ENCODE results near the gene LAMA3.

Gene LAMA3

GRCh38 chr18:23743733-23744333 is 54.6 kb downstream of the LAMA3 start (continued):
- no peak for TF ChIP-seq ZNF280C (tag by site-specific recombination; IDR thresholded peaks at IDR 0.05)
- no peak for TF ChIP-seq IKZF3 (tag by site-specific recombination; IDR thresholded peaks at IDR 0.05)
- TF ChIP-seq ZNF626 (tag by site-specific recombination; IDR thresholded peaks at IDR 0.05): no peak
- TF ChIP-seq ZNF449 (tag by site-specific recombination; IDR thresholded peaks at IDR 0.05): no peak
- TF ChIP-seq ZNF311 (tag by site-specific recombination; IDR thresholded peaks at IDR 0.05; ENCODE audit: borderline replicate concordance): no peak
- TF ChIP-seq PATZ1 (tag by site-specific recombination; IDR thresholded peaks at IDR 0.05): no peak
- TF ChIP-seq SCRT2 (tag by site-specific recombination; IDR thresholded peaks at IDR 0.05): peak; percentile 91
- TF ChIP-seq BCL6B (tag by site-specific recombination; IDR thresholded peaks at IDR 0.05): no peak; the same call in 1 of the 2 replicates
- no peak for TF ChIP-seq MYNN (tag by site-specific recombination; IDR thresholded peaks at IDR 0.05; ENCODE audit: borderline replicate concordance)
- 0 out of 2 replicates have a peak, but pooled peaks have one; percentile 3 for TF ChIP-seq OVOL3 (tag by site-specific recombination; IDR thresholded peaks at IDR 0.05)
- no peak for TF ChIP-seq GLI2 (tag by site-specific recombination; IDR thresholded peaks at IDR 0.05; ENCODE audit: borderline replicate concordance, low read depth)
- no peak for TF ChIP-seq KLF10 (tag by site-specific recombination; IDR thresholded peaks at IDR 0.05)
- no peak for TF ChIP-seq ZNF501 (tag by site-specific recombination; IDR thresholded peaks at IDR 0.05)
- no peak for TF ChIP-seq ZEB2 (tag by site-specific recombination; IDR thresholded peaks at IDR 0.05)
- no peak for TF ChIP-seq ZFP41 (tag by site-specific recombination; IDR thresholded peaks at IDR 0.05; ENCODE audit: borderline replicate concordance)
- peak; percentile 67; the same call in 1 of the 2 replicates for TF ChIP-seq TRIM28 (IDR thresholded peaks at IDR 0.05; ENCODE audit: borderline replicate concordance, low read length)
- TF ChIP-seq TCF7L2 (IDR thresholded peaks at IDR 0.05; ENCODE audit: borderline replicate concordance, low read depth, low read length): peak; percentile 72; the same call in 1 of the 2 replicates
- TF ChIP-seq ZSCAN18 (tag by site-specific recombination; IDR thresholded peaks at IDR 0.05): no peak
- peak; percentile 51; the same call in 1 of the 2 replicates for TF ChIP-seq OSR2 (tag by site-specific recombination; IDR thresholded peaks at IDR 0.05)
- TF ChIP-seq ZNF148 (tag by site-specific recombination; IDR thresholded peaks at IDR 0.05; ENCODE audit: borderline replicate concordance): no peak
- no peak for TF ChIP-seq ZNF654 (tag by site-specific recombination; IDR thresholded peaks at IDR 0.05; ENCODE audit: low read depth)
- TF ChIP-seq ZNF555 (tag by site-specific recombination; conservative IDR thresholded peaks at IDR 0.05): no peak
- no peak for TF ChIP-seq ZNF48 (tag by site-specific recombination; IDR thresholded peaks at IDR 0.05)
- TF ChIP-seq MZF1 (tag by site-specific recombination; IDR thresholded peaks at IDR 0.05; ENCODE audit: borderline replicate concordance): peak; percentile 70; the same call in 1 of the 2 replicates
- TF ChIP-seq ZNF214 (tag by site-specific recombination; IDR thresholded peaks at IDR 0.05; ENCODE audit: borderline replicate concordance): no peak
- TF ChIP-seq YY2 (tag by site-specific recombination; IDR thresholded peaks at IDR 0.05): no peak
